SU-DHL-6 (cell line): ENCODE measurements around the gene BAIAP3.

Source experiments
- H2AFZ ChIP-seq: fragments of 200-600 bp; sonication (generic); 2 replicates; pipeline ENCODE4 v1.6.1; 2014; ENCODE audit warnings: low read depth, mild to moderate bottlenecking, moderate library complexity, mixed read lengths, antibody characterized with exemption, low read length; ENCODE audit not compliant: severe bottlenecking
- H3F3A ChIP-seq: fragments of 200-600 bp; shearing (Covaris generic); 2 replicates; pipeline ENCODE4 v1.6.0; 2016; ENCODE audit warnings: antibody characterized with exemption, mild to moderate bottlenecking; ENCODE audit not compliant: insufficient read depth
- H3K27ac ChIP-seq: fragments of 200-600 bp; sonication (generic); 2 replicates; pipeline ENCODE4 v1.5.1; 2016; ENCODE audit warnings: low read depth, mild to moderate bottlenecking, low read length, moderate library complexity, mixed read lengths
- H3K27me3 ChIP-seq: fragments of 200-600 bp; sonication (generic), shearing (Covaris generic); 2 replicates; pipeline ENCODE4 v1.6.0; 2014; ENCODE audit warnings: mild to moderate bottlenecking, low read length
- H3K36me3 ChIP-seq: fragments of 200-600 bp; sonication (generic); 2 replicates; pipeline ENCODE4 v1.6.1; 2014; ENCODE audit warnings: mild to moderate bottlenecking, low read length, mixed read lengths
- H3K4me2 ChIP-seq: fragments of 300-600, 200-600 bp; shearing (Covaris generic), sonication (generic); 2 replicates; pipeline ENCODE4 v1.6.0; 2014; ENCODE audit warnings: low read length, low read depth, mild to moderate bottlenecking; ENCODE audit not compliant: poor library complexity, severe bottlenecking
- H3K4me3 ChIP-seq: fragments of 200-600 bp; sonication (generic); 2 replicates; pipeline ENCODE4 v1.5.1; 2014; ENCODE audit warnings: antibody characterized with exemption, low read length, mild to moderate bottlenecking, mixed read lengths; ENCODE audit not compliant: insufficient read depth, poor library complexity, severe bottlenecking
- H3K79me2 ChIP-seq: fragments of 200-600 bp; sonication (generic); 2 replicates; pipeline ENCODE4 v1.6.1; 2014; ENCODE audit warnings: mild to moderate bottlenecking, low read length, moderate library complexity; ENCODE audit not compliant: insufficient read depth
- H3K9ac ChIP-seq: fragments of 200-600 bp; sonication (generic); 2 replicates; pipeline ENCODE4 v1.7.0; 2014; ENCODE audit warnings: mild to moderate bottlenecking, low read length
- H3K9me2 ChIP-seq: fragments of 200-600 bp; sonication (generic); replicated peaks from 2 replicates; pipeline ENCODE4 v1.6.1; 2014; ENCODE audit warnings: low read length; ENCODE audit not compliant: insufficient read depth
- H3K9me3 ChIP-seq: fragments of 200-600 bp; sonication (generic); 2 replicates; pipeline ENCODE4 v1.6.1; 2014; ENCODE audit warnings: low read length, mixed read lengths; ENCODE audit not compliant: insufficient read depth
- H4K20me1 ChIP-seq: fragments of 200-600 bp; sonication (generic); 2 replicates; pipeline ENCODE4 v1.6.1; 2014; ENCODE audit warnings: low read depth, mild to moderate bottlenecking, antibody characterized with exemption, low read length, moderate library complexity, mixed read lengths
- CTCF ChIP-seq: fragments of 200-600 bp; sonication (generic); IDR thresholded peaks from one replicate; pipeline ENCODE4 v1.5.1; 2017; ENCODE audit warnings: antibody characterized with exemption, mild to moderate bottlenecking, low read length, moderate library complexity; ENCODE audit not compliant: insufficient read depth, poor library complexity, severe bottlenecking
- EZH2phosphoT487 ChIP-seq: fragments of 200-600 bp; sonication (generic), shearing (Covaris generic); conservative IDR thresholded peaks from 2 replicates; pipeline ENCODE4 v1.6.1; 2018; ENCODE audit warnings: mild to moderate bottlenecking, antibody characterized with exemption, low read length, moderate library complexity, mixed read lengths

Gene BAIAP3

GRCh38 chr16:1366060-1366711 lies 32.7 kb downstream of the BAIAP3 start:
- Histone ChIP-seq H3K36me3 (no peaks in the 10 kb centered on the region), H3K4me3 (no peak overlapping the region), H4K20me1 (no peaks in the 10 kb centered on the region), H3F3A (no peaks in the 10 kb centered on the region; the same call in 1 of the 2 replicates), H2AFZ (no peak overlapping the region), H3K4me2 (no peak overlapping the region), H3K9ac (no peak overlapping the region), H3K79me2 (no peaks in the 10 kb centered on the region), H3K9me3 (no peaks in the 10 kb centered on the region), H3K9me2 (no peaks in the 10 kb centered on the region), H3K27me3 (no peaks in the 10 kb centered on the region), H3K27ac (no peak overlapping the region)
- TF ChIP-seq EZH2phosphoT487 (no peak), CTCF (no peak)

DNA sequence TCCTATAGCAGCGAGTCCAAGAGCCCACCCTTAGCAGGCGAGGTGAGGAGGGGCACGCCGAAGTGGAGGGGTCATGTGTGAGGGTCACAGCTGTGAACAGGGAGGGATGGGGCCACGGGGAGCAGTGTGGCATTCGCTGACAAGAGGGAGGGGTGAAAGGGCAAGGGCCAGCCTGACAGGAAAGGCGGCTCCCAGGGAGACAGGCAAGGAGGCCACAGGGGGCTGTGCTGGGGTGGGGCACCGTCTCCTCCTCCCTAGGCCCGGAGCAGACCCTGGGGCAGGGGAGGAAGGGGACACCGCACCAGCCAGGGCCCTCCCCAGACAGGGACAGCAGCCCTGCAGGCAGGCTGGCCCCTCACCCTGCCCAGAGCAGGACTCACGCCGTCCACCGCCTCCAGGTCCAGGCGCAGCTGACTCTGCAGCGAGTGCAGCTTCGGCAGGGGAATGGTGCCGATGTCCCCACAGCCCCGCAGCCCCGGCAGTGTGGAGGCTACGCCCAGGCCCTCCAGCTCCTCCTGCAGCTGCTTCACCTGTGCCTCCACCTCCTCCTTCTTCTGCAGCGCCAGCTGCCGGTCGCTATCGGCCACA lies 33.4 kb downstream of the BAIAP3 start:
- Histone ChIP-seq H3K79me2 (no peaks in the 10 kb centered on the region), H4K20me1 (no peaks in the 10 kb centered on the region), H3K4me2 (no peak overlapping the region), H3K27ac (no peak overlapping the region), H3K9me3 (no peaks in the 10 kb centered on the region), H3K27me3 (no peaks in the 10 kb centered on the region), H3K4me3 (no peak overlapping the region), H3F3A (no peaks in the 10 kb centered on the region; the same call in 1 of the 2 replicates), H2AFZ (no peak overlapping the region), H3K9me2 (no peaks in the 10 kb centered on the region), H3K9ac (no peak overlapping the region), H3K36me3 (no peaks in the 10 kb centered on the region)
- no peak for TF ChIP-seq EZH2phosphoT487
- TF ChIP-seq CTCF = no peak

DNA sequence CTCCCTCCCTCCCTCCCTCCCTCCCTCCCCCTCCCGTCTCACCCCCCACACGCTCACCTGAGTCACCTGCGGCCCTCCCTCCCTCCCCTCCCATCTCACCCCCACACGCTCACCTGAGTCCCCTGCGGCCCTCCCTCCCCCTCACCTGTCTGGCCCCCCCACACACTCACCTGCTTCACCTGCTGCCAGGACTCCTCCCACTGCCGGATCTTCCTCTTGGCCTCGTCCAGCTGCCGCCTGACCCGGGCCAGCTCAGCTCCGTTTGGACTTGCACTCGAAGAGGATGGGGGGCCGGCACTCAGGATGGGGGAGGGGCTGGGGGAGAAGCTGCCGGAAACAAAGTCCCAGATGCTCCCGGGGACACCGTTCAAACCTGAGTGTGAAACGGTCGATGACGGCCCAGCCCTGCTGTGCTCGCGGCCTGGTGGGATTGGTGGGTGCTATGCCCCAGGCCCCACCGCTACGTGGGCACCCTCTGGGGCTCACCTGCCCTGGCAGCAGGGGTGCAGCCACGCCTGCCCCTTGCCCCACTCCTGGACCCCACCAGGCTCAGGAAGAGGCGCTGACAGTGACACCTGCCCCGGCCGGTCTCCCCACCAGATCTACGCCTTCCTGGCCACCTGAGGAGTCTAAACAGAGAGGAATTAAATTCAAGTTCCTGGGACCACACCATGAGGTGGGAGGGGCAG lies 34.2 kb downstream of the BAIAP3 start:
- no peak overlapping the region for H3K9ac ChIP-seq
- no peak overlapping the region for H3K27ac ChIP-seq
- no peak overlapping the region for H3K4me2 ChIP-seq
- H3K4me3 ChIP-seq = no peak overlapping the region
- H2AFZ ChIP-seq = no peak overlapping the region
- H3K79me2 ChIP-seq = no peaks in the 10 kb centered on the region
- no peaks in the 10 kb centered on the region for H3K27me3 ChIP-seq
- H3K9me2 ChIP-seq = no peaks in the 10 kb centered on the region
- H4K20me1 ChIP-seq = no peaks in the 10 kb centered on the region
- no peaks in the 10 kb centered on the region for H3K9me3 ChIP-seq
- no peak for TF ChIP-seq EZH2phosphoT487
- H3K36me3 ChIP-seq = no peaks in the 10 kb centered on the region
- no peaks in the 10 kb centered on the region; the same call in 1 of the 2 replicates for H3F3A ChIP-seq
